HG03060 (cell line): ENCODE measurements around the gene SHC3.

Experiments used
- ATAC-seq: cut with Tn5 transposase; IDR thresholded peaks from one replicate; pipeline ENCODE4 v1.9.1; 2021; ENCODE audit warnings: low read depth, moderate number of reproducible peaks; ENCODE audit not compliant: unreplicated experiment

Gene SHC3

GRCh38 chr9:89066835-89067234 lies 111.8 kb downstream of the SHC3 start:
- ATAC-seq, result no peak

GRCh38 chr9:89065921-89066320 lies 112.7 kb downstream of the SHC3 start:
- ATAC-seq, result no peak

- ATAC-seq, result no peak
Measured at GRCh38 chr9:89060790-89061189, 117.8 kb downstream of the SHC3 start.

GRCh38 chr9:89059925-89060506 lies 118.6 kb downstream of the SHC3 start:
- ATAC-seq, result no peak

- no peak for ATAC-seq
Measured at GRCh38 chr9:89058906-89059305, 119.7 kb downstream of the SHC3 start.

GRCh38 chr9:89054865-89055495 lies 123.6 kb downstream of the SHC3 start:
- no peak for ATAC-seq

- no peak for ATAC-seq
Measured at GRCh38 chr9:89053301-89053700, 125.3 kb downstream of the SHC3 start.

- ATAC-seq, result no peak
Measured at GRCh38 chr9:89052470-89053097, 126.0 kb downstream of the SHC3 start.

GRCh38 chr9:89051421-89052025 lies 127.1 kb downstream of the SHC3 start:
- ATAC-seq, result no peak

- ATAC-seq, result no peak
Measured at GRCh38 chr9:89049646-89050045, 129.0 kb downstream of the SHC3 start.

- no peak for ATAC-seq
Measured at GRCh38 chr9:89048616-89049015, 130.0 kb downstream of the SHC3 start.

- no peak for ATAC-seq
Measured at GRCh38 chr9:89047667-89048066, 131.0 kb downstream of the SHC3 start.

- no peak for ATAC-seq
Measured at GRCh38 chr9:89046832-89047231, 131.8 kb downstream of the SHC3 start.

GRCh38 chr9:89044881-89045280 lies 133.7 kb downstream of the SHC3 start:
- no peak for ATAC-seq

GRCh38 chr9:89044104-89044503 lies 134.5 kb downstream of the SHC3 start:
- ATAC-seq, result no peak

- no peak for ATAC-seq
Measured at GRCh38 chr9:89042984-89043383, 135.6 kb downstream of the SHC3 start.

GRCh38 chr9:89039664-89040063 lies 139.0 kb downstream of the SHC3 start:
- ATAC-seq, result no peak

GRCh38 chr9:89039104-89039465 lies 139.5 kb downstream of the SHC3 start:
- no peak for ATAC-seq

- no peak for ATAC-seq
Measured at GRCh38 chr9:89038382-89039103, 140.1 kb downstream of the SHC3 start.

GRCh38 chr9:89037891-89038290 lies 140.7 kb downstream of the SHC3 start:
- ATAC-seq, result no peak

- ATAC-seq, result no peak
Measured at GRCh38 chr9:89037346-89037745, 141.3 kb downstream of the SHC3 start.
